Neural progenitor cell (in vitro differentiated cells): ENCODE results near the gene CRYZL1.

Experiments used
- CTCF ChIP-seq: fragments of 200-600 bp; sonication (generic); IDR thresholded peaks from 2 replicates; pipeline ENCODE4 v1.5.1; 2017; ENCODE audit warnings: antibody characterized with exemption, mild to moderate bottlenecking
- EZH2 ChIP-seq: fragments of 200-600 bp; sonication (generic); IDR thresholded peaks from 2 replicates; pipeline ENCODE4 v1.6.1; 2017; ENCODE audit warnings: antibody characterized with exemption, mild to moderate bottlenecking, moderate library complexity

- no peak for TF ChIP-seq CTCF
- TF ChIP-seq EZH2, result no peak
Measured at GRCh38 chr21:33541756-33542639, 99.5 kb downstream of the CRYZL1 start, which contains the start of gene GART.
